Spleen (tissue), 13 donors: ENCODE results near the gene PIBF1. TPM values are rescaled to one million over a fixed set of nuclear protein-coding genes. Genes with fewer than 3 reads are reported as not detected.
A peak's percentile ranks its signal among the peaks of the same experiment; 100 is the strongest.

ENCODE experiments used
- DNase-seq: peaks from one replicate; pipeline ENCODE4 v3.0.0-alpha.2; 2020
- H3K27ac ChIP-seq, 8 donors: fragments of 200-600 bp; sonication (generic) in 7 of 8; 1 replicate in 4 of 8; 2 replicates in 4 of 8; pipeline versions ENCODE4 v1.5.0 to v1.8.0; 2016 to 2021; ENCODE audit warnings: inconsistent platforms in 4 of 8, mild to moderate bottlenecking in 4 of 8, moderate library complexity in 1 of 8
- H3K27me3 ChIP-seq, 7 donors: fragments of 200-600 bp; sonication (generic) in 6 of 7; replicated peaks in 1 of 7; 1 replicate in 4 of 7; 2 replicates in 3 of 7; pipeline versions ENCODE4 v1.5.0 to v1.8.0; 2016 to 2021; ENCODE audit warnings: inconsistent platforms in 3 of 7, mild to moderate bottlenecking in 1 of 7
- H3K36me3 ChIP-seq, 6 donors: fragments of 200-600 bp; sonication (generic) in 5 of 6; 1 replicate in 4 of 6; 2 replicates in 2 of 6; pipeline versions ENCODE4 v1.5.0 to v1.8.0; 2016 to 2021; ENCODE audit warnings: inconsistent platforms in 2 of 6
- H3K4me1 ChIP-seq, 6 donors: fragments of 200-600 bp; sonication (generic) in 5 of 6; 1 replicate in 3 of 6; 2 replicates in 3 of 6; pipeline versions ENCODE4 v1.5.0 to v1.8.0; 2016 to 2021; ENCODE audit warnings: inconsistent platforms in 3 of 6
- H3K4me3 ChIP-seq, 8 donors: fragments of 200-600 bp; sonication (generic) in 7 of 8; 1 replicate in 4 of 8; 2 replicates in 4 of 8; pipeline versions ENCODE4 v1.5.0 to v1.8.0; 2016 to 2021; ENCODE audit warnings: inconsistent platforms in 4 of 8, mild to moderate bottlenecking in 4 of 8, moderate library complexity in 2 of 8
- H3K9me3 ChIP-seq, 8 donors: fragments of 200-600 bp; sonication (generic) in 7 of 8; 1 replicate in 4 of 8; 2 replicates in 4 of 8; pipeline versions ENCODE4 v1.5.0 to v1.8.0; 2016 to 2021; ENCODE audit warnings: inconsistent platforms in 4 of 8
- CTCF ChIP-seq, 11 experiments: fragments of 200-600 bp in 7 of 11; fragments of 450-650 bp in 4 of 11; sonication (generic) in 4 of 11; IDR thresholded peaks in 8 of 11; conservative IDR thresholded peaks in 3 of 11; 1 replicate in 7 of 11; 2 replicates in 4 of 11; pipeline versions ENCODE4 v1.4.0 to v1.8.0; 2016 to 2021; ENCODE audit warnings: antibody characterized with exemption in 11 of 11, inconsistent platforms in 4 of 11, mild to moderate bottlenecking in 1 of 11
- POLR2A ChIP-seq, 3 donors: fragments of 450-650 bp; IDR thresholded peaks; one replicate each; pipeline ENCODE4 v1.5.1; 2017; ENCODE audit warnings: antibody characterized with exemption in 3 of 3, mild to moderate bottlenecking in 1 of 3
- POLR2AphosphoS5 ChIP-seq, 3 donors: sonication (generic); formaldehyde crosslinking; IDR thresholded peaks; one replicate each; pipeline ENCODE4 v1.5.1; 2017; ENCODE audit warnings: antibody characterized with exemption in 3 of 3
- WGBS, 5 donors: extraction: QIAGEN DNeasy Blood & Tissue Kit in 3 of 5; methylation state at CpG; one replicate each; pipeline versions ENCODE4 v1.1.5 to v1.1.7; 2013 to 2018; 5-methylcytosine and 5-hydroxymethylcytosine counted together
- intact Hi-C: fragments of 100-400 bp; cut with DNase I; formaldehyde crosslinking; loops from one replicate; pipeline ENCODE4 v1.15.0; 2023; ENCODE audit warnings: low total_unique reads
- long read RNA-seq, 2 donors: transcript quantifications; one replicate each; lab custom pipeline, GENCODE V29; 2026
- polyA plus RNA-seq, 3 donors: library from polyadenylated mRNA; stranded (reverse); fragments of 200-250 nt; gene quantifications; one replicate each; pipeline ENCODE4 v1.2.1, GENCODE V29; 2013
- total RNA-seq, 7 donors: library from RNA; depleted of rRNA in 3 of 7; stranded (reverse); fragments of >200 nt in 3 of 7; fragmentation: NEBNext Ultra II Directional in 4 of 7; extraction: Animal tissue kit (Norgen Biotek cat#: 25700) in 4 of 7; gene quantifications; one replicate each; pipeline versions ENCODE4 v1.1.0 to v1.2.1, GENCODE V29; 2016 to 2021
- donor health status: healthy with polysubstance abuse.
- donor health status: DM: no; HTN: no; CAD: no; lungs with moderate emphysema.
- donor health status: DM: no; HTN: no; CAD: no.
- donor health status: Bipolar disorder and iron deficiency.
- donor health status: healthy.
- donor health status: DM: no; HTN: no; CAD: no.
- donor health status: DM: yes; HTN: yes; CAD: no.

PIBF1 gene
- total RNA-seq (10 to 100 TPM; 22.0 to 35.6 (median 32.2) TPM), polyA plus RNA-seq (10 to 100 TPM; 11.0 to 13.7 (median 13.2) TPM)
- long read RNA-seq, donor 1, partial matches to known transcripts, result 0 of 1 reads
- long read RNA-seq, donor 1, other reads (novel, unspliced or antisense), result 0 of 1 reads
- long read RNA-seq, donor 2, partial matches to known transcripts, result 0 of 3 reads
- long read RNA-seq, donor 2, other reads (novel, unspliced or antisense), result 0 of 3 reads

- H3K4me1 ChIP-seq, result peaks cover 23 to 92% (median 65%) of the 10 kb centered on the region in 6 donors
- H3K4me3 ChIP-seq, result peak within 1 kb of the TSS; percentile 82 to 100 (median 95)
- no peaks in the 10 kb centered on the region for H3K9me3 ChIP-seq
- H3K27ac ChIP-seq, result peak within 1 kb of the TSS; percentile 80 to 94 (median 88)
- no peaks in the 10 kb centered on the region for H3K27me3 ChIP-seq
- intact Hi-C loops, result no loop called here
- peak in 3 of 11 experiments; percentile 18 to 48 (median 32) for TF ChIP-seq CTCF (IDR thresholded peaks at IDR 0.05 in 8 of 11, conservative IDR thresholded peaks at IDR 0.05 in 3 of 11)
- TF ChIP-seq POLR2A (IDR thresholded peaks at IDR 0.05), result peak in 2 of 3 donors; percentile 15 to 51
- peak; percentile 93 to 95 (median 94) for TF ChIP-seq POLR2AphosphoS5 (IDR thresholded peaks at IDR 0.05)
- WGBS, 5 donors, result 0 to 1% (median 1%) methylated on average over 51 to 81 of the region's 81 CpGs
- peaks cover 0 to 56% (median 17%) of the 10 kb centered on the region in 6 donors for H3K36me3 ChIP-seq
- peak; percentile 99 for DNase-seq
Observed at GRCh38 chr13:72781451-72782439, at the start of gene PIBF1, which contains the start of gene DIS3. Gene PIBF1 (plus strand): TSS chr13:72782133. CDS start chr13:72783470, 1,337 bp downstream. Gene DIS3 (minus strand): TSS chr13:72781900. CDS start chr13:72781832, 68 bp downstream.

- no peak for TF ChIP-seq POLR2AphosphoS5 (IDR thresholded peaks at IDR 0.05)
- TF ChIP-seq CTCF (IDR thresholded peaks at IDR 0.05 in 8 of 11, conservative IDR thresholded peaks at IDR 0.05 in 3 of 11), result no peak
- TF ChIP-seq POLR2A (IDR thresholded peaks at IDR 0.05), result no peak
- WGBS, 5 donors, result 90 to 98% (median 96%) methylated on average over 3 of the region's 3 CpGs
- Histone ChIP-seq H3K4me3 (no peak overlapping the region), H3K27ac (no peak overlapping the region), H3K4me1 (no peaks in the 10 kb centered on the region), H3K36me3 (peaks cover 0 to 82% (median 8%) of the 10 kb centered on the region in 6 donors), H3K27me3 (no peaks in the 10 kb centered on the region), H3K9me3 (no peaks in the 10 kb centered on the region)
- no peak for DNase-seq
- intact Hi-C loops, result no loop called here
Observed at GRCh38 chr13:72737033-72737432, 44.9 kb upstream of the PIBF1 start.

- Histone ChIP-seq H3K9me3 (no peaks in the 10 kb centered on the region), H3K27ac (no peak overlapping the region), H3K4me3 (no peak overlapping the region), H3K4me1 (no peaks in the 10 kb centered on the region), H3K36me3 (peaks cover 0 to 84% (median 21%) of the 10 kb centered on the region in 6 donors), H3K27me3 (no peaks in the 10 kb centered on the region)
- intact Hi-C loops, result no loop called here
- no peak for DNase-seq
- 79 to 90% (median 86%) methylated on average over 1 of the region's 1 CpG for WGBS, 5 donors
- TF ChIP-seq POLR2A (IDR thresholded peaks at IDR 0.05) (no peak), POLR2AphosphoS5 (IDR thresholded peaks at IDR 0.05) (no peak), CTCF (IDR thresholded peaks at IDR 0.05 in 8 of 11, conservative IDR thresholded peaks at IDR 0.05 in 3 of 11) (no peak)
Observed at GRCh38 chr13:72740015-72740414, 41.9 kb upstream of the PIBF1 start.
